AG09319 (cell line): Measurements from ENCODE around the gene DNAJC1.

Source experiments
- DNase-seq: peaks from one replicate; pipeline ENCODE4 v3.0.0-alpha.2; 2010; ENCODE audit warnings: low read depth; ENCODE audit errors: extremely low read depth
- TF ChIP-seq, protein P1 (sequence below): IDR thresholded peaks from 2 replicates; pipeline ENCODE4 v1.5.1; 2011; ENCODE audit warnings: low read depth, mild to moderate bottlenecking, inconsistent platforms, low read length, moderate library complexity

DNAJC1 gene

DNA sequence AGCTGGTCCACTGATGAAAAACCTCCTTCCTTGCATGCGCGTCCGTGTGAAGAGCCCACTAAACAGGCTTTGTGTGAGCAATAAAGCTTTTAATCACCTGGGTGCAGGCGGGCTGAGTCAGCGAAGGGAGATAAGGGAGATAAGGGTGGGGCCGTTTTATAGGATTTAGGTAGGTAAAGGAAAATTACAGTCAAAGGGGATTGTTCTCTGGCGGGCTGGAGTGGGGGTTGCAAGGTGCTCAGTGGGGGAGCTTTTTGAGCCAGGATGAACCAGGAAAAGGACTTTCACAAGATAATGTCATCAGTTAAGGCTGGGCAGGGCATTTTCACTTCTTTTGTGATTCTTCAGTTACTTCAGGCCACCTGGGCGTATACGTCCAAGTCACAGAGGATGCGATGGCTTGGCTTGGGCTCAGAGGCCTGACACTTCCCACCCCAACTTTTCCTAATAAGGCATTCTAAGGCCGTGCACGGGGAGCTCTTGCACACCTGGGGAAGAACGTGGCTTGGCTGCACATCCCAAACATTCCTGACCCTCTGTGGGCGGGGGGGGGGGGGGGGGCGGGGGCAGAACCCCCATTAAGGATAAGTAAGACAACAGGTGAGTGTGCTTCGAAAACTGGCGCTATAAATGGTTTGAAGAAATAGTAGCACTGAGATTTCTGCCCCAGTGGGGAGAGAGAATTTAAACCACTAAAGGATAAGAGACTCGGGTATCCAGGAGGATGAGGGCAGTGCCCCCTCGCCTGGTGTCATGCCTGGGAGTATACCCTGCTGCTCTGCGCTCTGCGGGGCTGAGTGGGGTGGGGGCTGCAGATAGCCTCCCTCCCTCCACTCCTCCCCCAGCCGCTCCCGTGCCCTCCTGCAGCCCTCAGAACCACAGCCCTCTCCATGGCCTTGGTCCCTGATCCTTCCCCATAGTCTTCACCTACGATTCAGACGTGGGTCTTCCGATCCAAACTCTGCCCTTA, 251.9 kb downstream of the DNAJC1 start:
- no peak for DNase-seq
- TF ChIP-seq, protein P1, sequence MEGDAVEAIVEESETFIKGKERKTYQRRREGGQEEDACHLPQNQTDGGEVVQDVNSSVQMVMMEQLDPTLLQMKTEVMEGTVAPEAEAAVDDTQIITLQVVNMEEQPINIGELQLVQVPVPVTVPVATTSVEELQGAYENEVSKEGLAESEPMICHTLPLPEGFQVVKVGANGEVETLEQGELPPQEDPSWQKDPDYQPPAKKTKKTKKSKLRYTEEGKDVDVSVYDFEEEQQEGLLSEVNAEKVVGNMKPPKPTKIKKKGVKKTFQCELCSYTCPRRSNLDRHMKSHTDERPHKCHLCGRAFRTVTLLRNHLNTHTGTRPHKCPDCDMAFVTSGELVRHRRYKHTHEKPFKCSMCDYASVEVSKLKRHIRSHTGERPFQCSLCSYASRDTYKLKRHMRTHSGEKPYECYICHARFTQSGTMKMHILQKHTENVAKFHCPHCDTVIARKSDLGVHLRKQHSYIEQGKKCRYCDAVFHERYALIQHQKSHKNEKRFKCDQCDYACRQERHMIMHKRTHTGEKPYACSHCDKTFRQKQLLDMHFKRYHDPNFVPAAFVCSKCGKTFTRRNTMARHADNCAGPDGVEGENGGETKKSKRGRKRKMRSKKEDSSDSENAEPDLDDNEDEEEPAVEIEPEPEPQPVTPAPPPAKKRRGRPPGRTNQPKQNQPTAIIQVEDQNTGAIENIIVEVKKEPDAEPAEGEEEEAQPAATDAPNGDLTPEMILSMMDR = no peak

DNA sequence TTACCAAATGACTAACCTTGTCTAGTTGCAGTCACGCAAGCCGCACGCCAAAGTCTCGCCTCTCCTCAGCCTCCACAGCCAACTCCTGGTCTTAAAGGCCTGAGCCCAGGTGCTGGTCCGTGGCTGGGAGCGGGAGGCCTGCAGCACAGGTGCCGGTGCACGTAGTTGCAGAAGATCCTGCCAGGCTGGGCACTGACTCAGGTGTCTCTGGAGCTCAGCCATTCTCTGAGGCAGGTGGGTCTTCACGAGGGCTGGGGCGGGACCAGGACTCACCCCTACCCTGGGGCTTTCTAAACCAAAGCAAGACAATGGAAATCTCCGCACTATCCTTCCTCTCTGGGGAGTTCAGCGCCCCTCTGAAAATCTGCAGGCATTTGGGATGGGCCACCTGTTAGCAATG, 253.1 kb downstream of the DNAJC1 start:
- TF ChIP-seq, protein P1 = no peak
- peak; percentile 0 for DNase-seq

DNA sequence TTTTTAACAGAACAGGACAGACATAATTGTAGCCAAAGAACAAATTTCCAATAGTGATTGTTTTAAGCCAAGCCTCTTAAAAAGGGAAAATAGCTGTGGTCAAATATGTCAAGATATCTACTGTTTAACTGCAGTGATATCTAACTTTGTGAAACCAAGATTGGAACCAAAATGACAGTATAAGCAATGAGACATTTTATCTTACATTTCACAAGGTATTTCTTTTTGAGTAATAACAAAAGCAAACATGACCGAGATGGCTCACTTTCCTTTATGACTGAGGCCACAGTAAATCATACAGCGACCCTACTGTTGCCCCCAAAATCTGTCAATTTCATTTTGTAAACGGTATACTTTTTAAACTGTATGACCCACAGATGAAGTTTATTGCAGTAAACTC, 253.7 kb downstream of the DNAJC1 start:
- TF ChIP-seq, protein P1 = no peak
- no peak for DNase-seq

DNA sequence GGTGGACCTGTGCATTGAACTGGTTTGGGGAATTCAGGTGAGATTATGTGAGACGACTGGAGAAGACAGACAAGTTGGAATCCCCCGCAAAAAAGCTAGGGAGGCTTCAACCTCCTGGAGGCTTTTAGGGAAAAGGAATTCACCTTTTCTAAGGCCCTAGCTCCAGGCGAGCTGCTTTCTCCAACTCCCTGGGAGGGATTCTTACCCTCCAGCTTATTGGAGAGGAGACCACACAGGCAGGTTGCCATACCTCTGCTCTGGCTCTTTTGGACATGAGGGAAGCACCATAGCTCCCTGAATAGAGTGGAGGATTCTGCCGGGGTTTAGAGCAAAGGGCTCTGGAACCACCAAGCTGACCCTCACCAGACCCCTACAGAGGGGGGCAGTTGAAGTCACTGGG, 255.7 kb downstream of the DNAJC1 start:
- TF ChIP-seq, protein P1 = no peak
- DNase-seq = no peak

DNA sequence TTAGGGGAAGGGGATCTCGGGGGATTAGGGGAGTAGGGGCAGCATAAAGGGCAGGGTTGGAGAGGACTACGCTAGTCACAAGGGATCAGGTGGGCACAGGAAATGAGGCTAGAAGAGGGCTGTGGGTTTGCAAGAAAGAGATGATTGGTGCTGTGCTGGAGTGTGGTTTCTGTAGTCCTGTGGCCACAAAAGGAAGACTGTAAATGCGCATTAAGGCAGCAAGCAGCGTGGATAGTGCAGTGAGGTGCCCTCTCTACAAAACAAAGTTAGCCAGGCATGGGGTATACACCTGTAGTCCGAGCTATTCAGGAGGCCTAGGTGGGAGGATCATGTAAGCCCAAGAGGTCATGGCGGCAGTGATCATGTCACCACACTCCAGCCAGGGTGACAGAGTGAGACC, 257.4 kb downstream of the DNAJC1 start:
- no peak for DNase-seq
- TF ChIP-seq, protein P1 = no peak

DNA sequence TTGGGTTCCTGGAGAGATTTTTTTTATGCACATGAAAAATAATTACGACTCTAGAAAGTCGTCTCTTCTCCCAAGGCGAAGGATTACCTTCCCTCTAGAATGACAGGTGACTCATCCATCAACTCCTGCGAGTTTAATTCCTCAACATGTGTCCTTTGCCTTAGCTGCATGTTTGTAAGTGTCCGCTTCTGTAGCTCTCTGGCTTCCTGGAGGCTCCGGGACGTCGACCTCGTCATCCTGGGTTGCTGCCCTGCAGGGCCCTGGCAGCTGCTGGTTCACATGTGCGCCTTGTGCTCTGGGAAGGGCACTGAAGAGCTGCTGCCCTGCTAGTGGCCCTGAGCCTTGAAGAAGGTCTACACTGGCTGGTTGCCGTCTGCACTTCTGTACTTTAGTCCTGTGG, 259.3 kb downstream of the DNAJC1 start:
- no peak for DNase-seq
- TF ChIP-seq, protein P1 = no peak

DNA sequence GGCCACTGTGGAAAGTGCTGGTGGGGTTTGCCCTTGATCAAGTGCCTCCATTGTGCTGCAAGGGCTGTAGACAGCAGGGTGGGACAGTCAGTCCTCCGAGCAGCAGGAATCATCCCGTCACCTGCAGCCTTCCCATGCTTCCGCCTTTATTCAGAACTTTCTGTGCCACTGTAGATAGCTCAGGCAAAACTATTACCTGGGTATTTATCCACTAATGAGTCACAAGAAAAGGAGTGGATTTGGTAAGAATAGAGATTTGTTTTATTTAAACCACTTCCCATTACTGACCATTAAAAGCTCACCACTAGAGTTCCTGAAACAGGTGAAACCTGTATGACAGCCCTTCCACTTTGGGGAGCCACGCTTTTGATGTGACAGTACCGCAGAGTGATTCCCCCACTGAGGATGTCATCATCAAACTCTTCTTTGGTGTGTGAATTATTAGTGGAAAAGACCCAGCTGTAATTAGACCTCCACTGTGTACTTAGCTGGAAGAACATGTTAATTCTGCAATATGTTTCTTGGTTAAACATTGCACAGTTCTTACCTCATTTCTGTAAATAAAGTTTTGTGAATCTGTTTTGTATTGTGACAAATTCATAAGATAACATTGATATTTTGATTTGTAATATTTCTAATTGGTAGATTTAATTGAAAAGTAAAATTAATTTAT, 260.7 kb downstream of the DNAJC1 start:
- TF ChIP-seq, protein P1 = no peak
- no peak for DNase-seq
